Measurements from ENCODE around the gene GPR52. TPM values are rescaled to one million over a fixed set of nuclear protein-coding genes. Genes with fewer than 3 reads are reported as not detected.

Gene GPR52
- total RNA-seq, 1 experiment from 2014 or later, result not detected

DNA sequence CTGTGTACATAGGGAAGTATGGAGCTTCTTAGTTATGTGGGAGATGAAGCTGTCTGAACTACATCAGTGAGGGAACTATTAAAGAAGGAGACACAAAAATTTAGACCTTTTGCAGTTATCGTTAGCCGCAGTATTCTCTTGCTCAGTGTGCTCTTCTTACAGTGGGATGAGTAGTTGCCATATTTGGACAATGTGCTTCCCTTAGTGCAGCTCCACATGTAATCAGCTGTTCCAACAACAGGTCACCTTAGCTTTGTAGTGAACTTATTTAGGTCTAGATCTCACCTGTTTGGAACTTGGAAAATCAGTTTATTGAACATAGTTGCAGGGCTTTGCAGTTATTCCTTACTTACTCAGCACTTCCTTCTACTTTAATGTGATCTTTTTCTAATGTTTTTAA lies 18.1 kb downstream of the GPR52 start:
- DNase-seq (ENCODE audit: low read depth), result no peak

DNA sequence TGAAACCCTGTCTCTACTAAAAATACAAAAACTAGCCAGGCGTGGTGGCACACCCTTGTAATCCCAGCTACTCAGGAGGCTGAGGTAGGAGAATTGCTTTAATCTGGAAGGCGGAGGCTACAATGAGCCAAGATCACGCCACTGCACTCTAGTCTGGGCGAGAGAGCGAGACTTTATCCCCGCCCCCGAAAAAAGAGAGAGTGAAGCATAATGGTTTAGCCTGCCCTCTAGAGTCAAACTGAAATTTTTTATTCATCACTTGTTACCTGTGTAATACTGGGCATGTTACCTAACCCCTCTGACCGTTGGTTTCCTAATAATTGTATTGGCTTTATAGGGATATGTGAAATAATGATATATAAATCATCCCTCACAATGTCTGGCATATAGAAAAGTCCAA lies 18.8 kb downstream of the GPR52 start:
- no peak for DNase-seq (ENCODE audit: low read depth)

DNA sequence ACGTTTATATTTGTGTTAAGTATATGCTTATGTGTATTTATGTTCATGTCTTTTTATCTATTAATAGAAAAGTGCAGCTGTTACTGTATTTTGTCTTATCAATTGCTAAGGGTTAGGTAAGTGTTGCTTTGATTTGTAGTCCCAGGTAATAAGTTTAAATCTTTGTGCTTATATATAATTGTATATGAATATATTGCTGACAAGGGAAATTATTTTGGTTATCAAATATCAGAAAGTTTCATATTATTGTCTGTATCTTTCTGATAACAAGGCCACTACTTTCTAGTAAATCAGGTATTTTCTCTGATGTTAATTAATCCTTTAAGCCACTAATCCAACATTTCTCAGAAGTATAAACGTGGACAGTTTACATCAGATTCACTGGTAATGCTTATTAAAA lies 21.3 kb downstream of the GPR52 start:
- DNase-seq (ENCODE audit: low read depth), result no peak

DNA sequence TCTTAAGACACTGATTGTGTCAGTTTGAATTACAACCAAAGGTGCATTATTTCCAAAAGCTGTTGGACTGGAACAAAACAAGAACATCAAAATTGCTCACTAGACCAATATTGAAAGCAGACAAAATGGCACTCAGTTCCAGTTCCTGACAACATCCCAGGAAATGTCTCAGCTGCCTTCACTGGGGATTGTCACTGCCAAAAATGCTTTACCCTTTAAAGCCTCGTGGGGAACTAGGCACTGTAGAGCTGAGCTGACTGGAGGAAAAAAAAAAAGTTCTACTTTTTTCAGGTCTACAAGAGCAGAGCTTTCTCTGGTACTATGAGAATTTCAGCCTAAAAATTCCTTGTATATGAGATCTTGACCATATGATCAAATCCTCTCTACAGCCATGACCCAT lies 21.9 kb downstream of the GPR52 start:
- peak; percentile 2 for DNase-seq (ENCODE audit: low read depth)

DNA sequence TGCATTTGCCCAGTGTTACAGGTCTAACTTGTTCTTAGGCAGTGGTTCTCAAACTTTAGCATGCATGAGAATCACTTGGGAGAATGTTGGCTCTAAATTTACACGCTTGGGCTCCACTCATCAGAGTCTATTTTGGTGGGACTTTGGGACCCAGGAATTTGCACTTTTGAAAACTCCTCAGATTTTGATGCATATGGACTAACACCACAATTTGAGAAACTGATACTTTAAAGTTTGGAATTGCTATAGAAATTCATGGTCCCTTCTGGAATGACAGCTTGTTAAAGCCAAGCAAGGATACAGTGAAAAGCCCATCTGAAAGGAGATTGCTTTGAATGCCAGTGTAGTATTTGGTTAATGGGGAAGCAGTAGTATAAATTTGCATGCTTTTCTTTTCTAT lies 31.5 kb downstream of the GPR52 start:
- no peak for DNase-seq (ENCODE audit: low read depth)

DNA sequence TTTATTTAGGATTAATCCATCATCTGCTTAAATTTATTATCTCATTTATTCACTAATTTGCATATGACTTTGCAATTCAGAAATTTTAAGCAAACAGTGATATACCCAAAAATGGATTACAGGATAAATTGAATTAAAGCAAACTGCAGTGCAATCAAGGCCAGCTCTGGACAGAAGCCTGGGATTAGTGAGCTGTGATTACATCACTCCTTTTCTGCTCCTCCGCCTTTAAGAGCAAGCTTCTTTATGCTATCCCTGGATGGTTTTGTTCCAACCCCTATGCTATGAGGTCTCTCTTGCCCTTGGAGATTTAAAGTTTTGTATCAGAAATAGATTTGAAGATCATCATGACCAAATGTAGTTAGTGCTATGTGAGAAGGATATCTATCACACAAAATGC lies 32.6 kb downstream of the GPR52 start:
- DNase-seq (ENCODE audit: low read depth), result no peak

DNA sequence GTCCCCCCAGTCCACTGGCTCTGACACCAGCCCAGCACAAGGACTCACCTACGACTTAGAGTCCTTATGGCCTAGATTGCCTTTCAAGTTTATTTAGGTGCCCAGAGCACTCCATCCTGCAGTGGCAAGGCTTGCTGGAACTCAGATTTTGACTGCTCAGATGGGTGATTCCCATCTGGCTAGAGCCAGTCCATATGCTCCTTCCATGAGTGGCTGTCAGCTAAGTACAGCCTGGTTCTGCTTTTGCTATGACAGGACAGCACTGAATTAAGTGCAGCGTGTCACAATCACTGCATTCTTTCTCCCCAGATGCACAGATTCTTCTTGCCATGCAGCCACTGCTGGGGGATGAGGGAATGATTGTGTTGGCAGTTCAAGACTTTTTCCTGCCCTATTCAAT lies 43.8 kb downstream of the GPR52 start:
- no peak for DNase-seq (ENCODE audit: low read depth)

DNA sequence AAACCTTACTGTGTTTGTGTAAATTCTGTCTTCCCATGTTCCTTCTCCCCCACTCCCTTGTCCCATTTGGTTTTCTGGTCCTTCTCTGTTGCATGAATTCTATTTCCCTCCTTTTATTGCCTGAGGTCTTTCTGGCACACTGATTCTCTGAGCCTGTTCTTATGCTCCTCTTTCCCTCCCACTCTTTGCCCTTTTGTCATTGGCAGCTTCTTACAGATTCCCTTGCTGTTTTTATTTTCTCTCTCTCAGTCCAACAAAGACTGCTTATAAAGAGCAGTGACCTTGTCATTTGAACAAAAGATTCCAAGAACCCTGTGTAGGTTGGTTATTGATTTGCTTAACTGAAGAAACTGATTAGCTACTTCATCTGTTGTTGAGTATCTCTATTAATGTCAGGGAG lies 49.7 kb downstream of the GPR52 start:
- no peak for DNase-seq (ENCODE audit: low read depth)
